Cardiac muscle cell (in vitro differentiated cells and primary cell): ENCODE measurements around the gene PROX2. TPM values are rescaled to one million over a fixed set of nuclear protein-coding genes. Genes with fewer than 3 reads are reported as not detected.

Experiments
- DNase-seq, 2 donors: peaks; one replicate each; pipeline versions ENCODE4 v3.0.0 to v3.0.0-alpha.2; 2010 to 2017; ENCODE audit warnings: low read depth in 1 of 2, low spot score in 1 of 2
- H3K27ac ChIP-seq: fragments of 200-600 bp; sonication (generic); 2 replicates; pipeline ENCODE4 v1.5.1; 2016
- H3K27me3 ChIP-seq: fragments of 200-600 bp; sonication (generic); 2 replicates; pipeline ENCODE4 v1.6.0; 2016; ENCODE audit warnings: control low read depth
- H3K36me3 ChIP-seq: fragments of 200-600 bp; sonication (generic); 2 replicates; pipeline ENCODE4 v1.5.1; 2016; ENCODE audit warnings: control low read depth
- H3K4me1 ChIP-seq: fragments of 200-600 bp; sonication (generic); 2 replicates; pipeline ENCODE4 v1.8.1; 2017; ENCODE audit warnings: low read depth, mild to moderate bottlenecking, mixed run types
- H3K4me3 ChIP-seq: fragments of 200-600 bp; sonication (generic); 2 replicates; pipeline ENCODE4 v1.5.1; 2016; ENCODE audit warnings: mild to moderate bottlenecking
- H3K9me3 ChIP-seq: fragments of 200-600 bp; sonication (generic); 2 replicates; pipeline ENCODE4 v1.5.1; 2017; ENCODE audit warnings: low read depth, mild to moderate bottlenecking, control low read depth
- CTCF ChIP-seq: IDR thresholded peaks from 2 replicates; pipeline ENCODE4 v1.5.1; 2012; ENCODE audit warnings: low read depth, mild to moderate bottlenecking, low read length
- polyA plus RNA-seq: library from polyadenylated mRNA; unstranded; fragments of >200 nt; fragmentation: Nextera tagmentation; extraction: Ambion mirVana; gene quantifications from 2 replicates; pipeline ENCODE4 v1.2.1, GENCODE V29; 2016
- total RNA-seq: library from RNA; depleted of rRNA; stranded (reverse); fragments of >200 nt; gene quantifications from 2 replicates; pipeline ENCODE4 v1.2.3, GENCODE V29; 2016

The PROX2 gene
- total and polyA plus RNA-seq, 2 experiments from 2014 or later: 0.75 TPM; not detected in 1

DNA sequence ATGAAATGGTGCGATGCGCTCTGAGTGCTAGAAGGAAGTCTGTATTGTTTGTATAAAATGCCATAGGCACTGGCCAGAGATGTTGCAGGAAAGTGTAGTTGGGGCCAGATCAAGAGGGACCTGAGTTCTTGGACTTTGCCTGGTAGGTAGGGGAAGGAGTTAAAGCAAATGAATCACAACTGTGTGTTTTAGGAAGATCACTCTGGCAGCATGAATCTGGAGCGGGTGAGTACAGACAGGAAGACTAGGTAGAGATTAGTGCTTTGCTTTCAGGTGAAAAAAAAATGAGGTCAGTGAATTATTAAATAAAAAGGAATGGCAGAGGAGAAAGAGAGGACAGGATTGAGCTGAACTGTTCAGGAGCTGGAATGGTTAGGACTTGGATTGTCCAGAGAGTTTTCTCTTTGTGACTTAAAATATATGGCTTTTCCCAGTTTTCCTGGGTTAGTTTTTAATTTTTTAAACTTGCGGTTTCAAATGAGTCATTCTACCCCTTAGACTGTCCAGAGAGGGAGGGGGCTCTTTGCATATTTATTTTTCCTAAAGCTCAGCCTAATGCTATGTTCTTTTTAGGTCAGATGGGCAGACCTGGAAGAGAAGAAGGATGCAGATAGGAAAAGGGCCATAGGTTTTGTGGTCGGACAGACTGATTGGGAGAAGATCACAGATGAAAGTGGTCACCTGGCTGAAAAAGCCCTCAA, 41.1 kb downstream of the PROX2 start:
- H3K9me3 ChIP-seq: no peaks in the 10 kb centered on the region
- peaks cover 26% of the 10 kb centered on the region for H3K36me3 ChIP-seq
- DNase-seq: no peak
- TF ChIP-seq CTCF: no peak
- H3K4me1 ChIP-seq: no peaks in the 10 kb centered on the region
- no peak overlapping the region for H3K4me3 ChIP-seq
- H3K27ac ChIP-seq: no peak overlapping the region
- no peaks in the 10 kb centered on the region for H3K27me3 ChIP-seq

GRCh38 chr14:74832849-74833248, 43.1 kb downstream of the PROX2 start:
- H3K4me1 ChIP-seq: no peaks in the 10 kb centered on the region
- H3K27me3 ChIP-seq: no peaks in the 10 kb centered on the region
- no peaks in the 10 kb centered on the region for H3K9me3 ChIP-seq
- no peak for DNase-seq
- TF ChIP-seq CTCF: no peak
- peaks cover 36% of the 10 kb centered on the region for H3K36me3 ChIP-seq
- no peak overlapping the region for H3K27ac ChIP-seq
- no peak overlapping the region for H3K4me3 ChIP-seq

DNA sequence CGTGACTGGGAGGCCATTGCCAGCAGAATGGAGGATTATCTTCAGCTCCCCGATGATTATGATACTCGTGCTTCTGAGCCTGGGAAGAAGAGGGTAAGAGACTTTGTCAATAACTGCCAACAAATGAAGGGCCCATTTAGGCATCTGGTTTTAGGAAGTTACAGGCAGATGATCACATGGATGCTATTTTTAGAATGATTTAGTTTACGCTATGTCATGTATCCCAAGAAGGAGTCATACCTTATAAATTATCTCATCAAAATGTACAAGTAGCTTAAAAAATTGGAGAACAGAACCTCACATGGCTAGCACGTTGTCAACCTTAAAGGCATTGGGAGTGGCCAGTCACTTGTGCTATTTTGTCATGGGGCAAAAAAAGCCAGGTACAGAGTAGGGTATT, 46.7 kb downstream of the PROX2 start:
- no peak overlapping the region for H3K4me3 ChIP-seq
- TF ChIP-seq CTCF: no peak
- H3K36me3 ChIP-seq: peaks cover 39% of the 10 kb centered on the region

DNA sequence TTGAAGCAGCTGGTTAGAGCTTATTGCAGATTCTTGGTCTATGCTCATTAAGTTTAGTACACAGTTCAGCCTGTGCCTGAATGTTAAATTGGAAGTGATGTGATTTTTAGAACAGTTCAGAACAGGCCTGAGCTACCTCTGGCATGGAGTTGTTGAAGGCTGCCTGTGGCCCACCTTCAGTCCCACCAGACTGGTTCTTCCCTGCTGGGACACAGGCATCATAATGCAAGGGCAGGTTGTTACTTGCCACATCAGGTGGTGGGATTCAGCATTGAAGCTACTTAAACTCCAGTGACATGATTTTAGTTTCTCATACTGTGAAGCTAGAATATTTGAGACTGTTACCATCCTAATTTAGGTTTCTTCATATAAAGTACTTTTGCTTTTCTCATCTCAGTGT, 49.4 kb downstream of the PROX2 start:
- no peak for DNase-seq
- no peaks in the 10 kb centered on the region for H3K4me1 ChIP-seq
- no peaks in the 10 kb centered on the region for H3K9me3 ChIP-seq
- no peak overlapping the region for H3K27ac ChIP-seq
- no peak for TF ChIP-seq CTCF
- no peaks in the 10 kb centered on the region for H3K27me3 ChIP-seq
- no peak overlapping the region for H3K4me3 ChIP-seq
- H3K36me3 ChIP-seq: peaks cover 50% of the 10 kb centered on the region

More for the DNA sequence above, 46.7 kb downstream of the PROX2 start:
- no peaks in the 10 kb centered on the region for H3K4me1 ChIP-seq
- H3K27me3 ChIP-seq: no peaks in the 10 kb centered on the region
- no peak for DNase-seq
- H3K27ac ChIP-seq: no peak overlapping the region
- H3K9me3 ChIP-seq: no peaks in the 10 kb centered on the region

Other genes starting within 250 kb of the PROX2 start
- 14.9 and 28.9 TPM in 2 replicates for gene AREL1, start 163.1 kb downstream of the PROX2 start, total RNA-seq
- gene AREL1, start 163.1 kb downstream of the PROX2 start, polyA plus RNA-seq: 12.9 and 19.2 TPM in 2 replicates
- gene FCF1, start 163.0 kb downstream of the PROX2 start, total RNA-seq: 21.9 and 23.9 TPM in 2 replicates
- 15.9 and 18.1 TPM in 2 replicates for gene FCF1, start 163.0 kb downstream of the PROX2 start, polyA plus RNA-seq
- 24.5 and 50.2 TPM in 2 replicates for gene YLPM1, start 112.8 kb downstream of the PROX2 start, total RNA-seq
- 31.6 and 39.6 TPM in 2 replicates for gene YLPM1, start 112.8 kb downstream of the PROX2 start, polyA plus RNA-seq
- gene DLST, start 5.8 kb upstream of the PROX2 start, total RNA-seq: 53.2 and 63.7 TPM in 2 replicates
- gene DLST, start 5.8 kb upstream of the PROX2 start, polyA plus RNA-seq: 10.0 and 13.8 TPM in 2 replicates
- gene RPS6KL1, start 47.1 kb upstream of the PROX2 start, total RNA-seq: 7.6 and 15.1 TPM in 2 replicates
- 9.3 and 9.8 TPM in 2 replicates for gene RPS6KL1, start 47.1 kb upstream of the PROX2 start, polyA plus RNA-seq
- gene PGF, start 79.5 kb upstream of the PROX2 start, total RNA-seq: 14.2 and 18.1 TPM in 2 replicates
- gene PGF, start 79.5 kb upstream of the PROX2 start, polyA plus RNA-seq: 23.5 and 24.6 TPM in 2 replicates
- 57.3 and 69.5 TPM in 2 replicates for gene EIF2B2, start 126.8 kb upstream of the PROX2 start, total RNA-seq
- gene EIF2B2, start 126.8 kb upstream of the PROX2 start, polyA plus RNA-seq: 76.7 and 92.9 TPM in 2 replicates
- gene MLH3, start 175.3 kb upstream of the PROX2 start, total RNA-seq: 13.6 and 21.7 TPM in 2 replicates
- gene MLH3, start 175.3 kb upstream of the PROX2 start, polyA plus RNA-seq: 24.4 and 30.8 TPM in 2 replicates
- 28.7 and 41.3 TPM in 2 replicates for gene ACYP1, start 187.9 kb upstream of the PROX2 start, total RNA-seq
- gene ACYP1, start 187.9 kb upstream of the PROX2 start, polyA plus RNA-seq: 61.5 and 86.7 TPM in 2 replicates
- 2.5 and 8.2 TPM in 2 replicates for gene ZC2HC1C, start 193.5 kb upstream of the PROX2 start, total RNA-seq
- gene ZC2HC1C, start 193.5 kb upstream of the PROX2 start, polyA plus RNA-seq: 7.7 and 9.8 TPM in 2 replicates